ENCODE measurements around the gene ZNF846. TPM values are rescaled to one million over a fixed set of nuclear protein-coding genes. Genes with fewer than 3 reads are reported as not detected.

ZNF846 gene
- total RNA-seq, 1 experiment from 2014 or later, result 1.2 TPM

DNA sequence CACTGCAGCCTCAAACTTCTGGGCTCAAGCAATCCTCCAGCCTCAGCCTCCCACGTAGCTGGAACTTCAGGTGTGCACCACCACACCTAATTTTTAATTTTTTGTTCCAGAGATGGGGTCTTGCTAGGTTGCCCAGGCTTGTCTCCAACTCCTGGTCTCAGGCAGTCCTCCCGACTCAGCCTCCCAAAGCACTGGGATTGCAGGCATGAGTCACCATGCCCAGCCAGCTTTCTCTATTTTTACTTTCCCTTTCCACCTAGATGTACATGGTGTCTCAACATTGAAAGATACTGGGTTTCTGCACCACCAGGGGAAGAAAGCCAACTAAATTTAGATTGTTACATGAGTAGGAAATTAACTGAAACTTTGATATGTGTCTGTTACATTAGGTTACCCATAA lies 13.8 kb upstream of the ZNF846 start:
- intact Hi-C loops (cut with micrococcal nuclease), result no loop called here
- no peaks in the 10 kb centered on the region for H4K20me1 ChIP-seq (ENCODE audit: insufficient read depth)
- H2AFZ ChIP-seq (ENCODE audit: low read depth, low read length, poor library complexity, severe bottlenecking), result no peak overlapping the region
- POLR2A ChIA-PET, result no interaction called here
- no peaks in the 10 kb centered on the region for H3K9me2 ChIP-seq (ENCODE audit: insufficient read depth)
- H3K4me3 ChIP-seq (replicated peaks in 1 of 2; ENCODE audit: low read depth in 1 of 2, low read length in 2 of 2), result no peak overlapping the region
- H3K79me2 ChIP-seq (ENCODE audit: insufficient read depth, low read length), result no peaks in the 10 kb centered on the region
- H3K9me3 ChIP-seq (ENCODE audit: control insufficient read depth in 1 of 2, insufficient read depth in 1 of 2, low read depth in 1 of 2, low read length in 2 of 2), result peaks cover 0 to 8% of the 10 kb centered on the region in 2 experiments; a peak in 1 of 4 replicates
- no peaks in the 10 kb centered on the region for H3K27me3 ChIP-seq (ENCODE audit: insufficient read depth, low read length)
- H3K27ac ChIP-seq (ENCODE audit: low read depth, low read length), result no peak overlapping the region
- RAD21 ChIA-PET (ENCODE audit: low non-redundant PET in 1 of 2, low total read pairs in 2 of 2, uncharacterized antibody in 2 of 2, unreplicated experiment in 2 of 2), result no interaction called here
- no peaks in the 10 kb centered on the region for H3K36me3 ChIP-seq (ENCODE audit: control insufficient read depth in 1 of 2, insufficient read depth in 2 of 2, low read length in 2 of 2)
- peaks cover 2 to 7% of the 10 kb centered on the region in 2 experiments; a peak in 2 of 4 replicates for H3K4me1 ChIP-seq (ENCODE audit: control insufficient read depth in 1 of 2, insufficient read depth in 2 of 2, low read length in 2 of 2)
- no TSS peak for BruUV-seq (replicated peaks)
- TF ChIP-seq CBX3 (IDR thresholded peaks at IDR 0.05; ENCODE audit: low read depth) (no peak), POLR2AphosphoS5 (IDR thresholded peaks at IDR 0.05; ENCODE audit: low read depth, low read length) (no peak), ELF1 (IDR thresholded peaks at IDR 0.05; ENCODE audit: borderline replicate concordance, low read depth) (no peak), SRF (IDR thresholded peaks at IDR 0.05; ENCODE audit: low read depth) (no peak), ZNF274 (IDR thresholded peaks at IDR 0.05; ENCODE audit: low read depth, low read length) (no peak), ZFX (IDR thresholded peaks at IDR 0.05) (no peak), TCF7L2 (IDR thresholded peaks at IDR 0.05; ENCODE audit: borderline replicate concordance, extremely low read depth, insufficient read depth, insufficient read length) (no peak), EGR1 (IDR thresholded peaks at IDR 0.05; ENCODE audit: low read depth) (no peak), SP1 (IDR thresholded peaks at IDR 0.05; ENCODE audit: low read depth) (no peak), EZH2 (IDR thresholded peaks at IDR 0.05) (no peak)
- TF ChIP-seq, protein P1, sequence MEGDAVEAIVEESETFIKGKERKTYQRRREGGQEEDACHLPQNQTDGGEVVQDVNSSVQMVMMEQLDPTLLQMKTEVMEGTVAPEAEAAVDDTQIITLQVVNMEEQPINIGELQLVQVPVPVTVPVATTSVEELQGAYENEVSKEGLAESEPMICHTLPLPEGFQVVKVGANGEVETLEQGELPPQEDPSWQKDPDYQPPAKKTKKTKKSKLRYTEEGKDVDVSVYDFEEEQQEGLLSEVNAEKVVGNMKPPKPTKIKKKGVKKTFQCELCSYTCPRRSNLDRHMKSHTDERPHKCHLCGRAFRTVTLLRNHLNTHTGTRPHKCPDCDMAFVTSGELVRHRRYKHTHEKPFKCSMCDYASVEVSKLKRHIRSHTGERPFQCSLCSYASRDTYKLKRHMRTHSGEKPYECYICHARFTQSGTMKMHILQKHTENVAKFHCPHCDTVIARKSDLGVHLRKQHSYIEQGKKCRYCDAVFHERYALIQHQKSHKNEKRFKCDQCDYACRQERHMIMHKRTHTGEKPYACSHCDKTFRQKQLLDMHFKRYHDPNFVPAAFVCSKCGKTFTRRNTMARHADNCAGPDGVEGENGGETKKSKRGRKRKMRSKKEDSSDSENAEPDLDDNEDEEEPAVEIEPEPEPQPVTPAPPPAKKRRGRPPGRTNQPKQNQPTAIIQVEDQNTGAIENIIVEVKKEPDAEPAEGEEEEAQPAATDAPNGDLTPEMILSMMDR (IDR thresholded peaks at IDR 0.05 in 2 of 3, conservative IDR thresholded peaks at IDR 0.05 in 1 of 3; ENCODE audit: borderline replicate concordance in 1 of 3, insufficient read depth in 1 of 3, low read depth in 2 of 3, low read length in 2 of 3), result no peak
- TF ChIP-seq, protein P2, sequence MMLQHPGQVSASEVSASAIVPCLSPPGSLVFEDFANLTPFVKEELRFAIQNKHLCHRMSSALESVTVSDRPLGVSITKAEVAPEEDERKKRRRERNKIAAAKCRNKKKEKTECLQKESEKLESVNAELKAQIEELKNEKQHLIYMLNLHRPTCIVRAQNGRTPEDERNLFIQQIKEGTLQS (IDR thresholded peaks at IDR 0.05), result no peak
- H3K4me2 ChIP-seq (ENCODE audit: low read length), result no peak overlapping the region
- CTCF ChIA-PET, result no interaction called here
- no peak for DNase-seq (ENCODE audit: low read depth, low spot score)
- no peak for ATAC-seq
- no peak overlapping the region for H3K9ac ChIP-seq (ENCODE audit: low read length)

Measured in HCT116 (cell line).